Fibroblast of lung (primary cell): Measurements from ENCODE around the gene ATP8A2.

Experiments
- CTCF ChIP-seq, 2 donors: IDR thresholded peaks in 1 of 2; conservative IDR thresholded peaks in 1 of 2; 1 replicate in 1 of 2; 2 replicates in 1 of 2; pipeline ENCODE4 v1.5.1; 2011 to 2012; ENCODE audit warnings: low read length in 2 of 2, control low read depth in 1 of 2, inconsistent platforms in 1 of 2, low read depth in 1 of 2, mild to moderate bottlenecking in 1 of 2
- EZH2 ChIP-seq: IDR thresholded peaks from 2 replicates; pipeline ENCODE4 v1.5.1; 2012; ENCODE audit warnings: low read length, control low read depth, mild to moderate bottlenecking; ENCODE audit errors: missing control alignments

GRCh38 chr13:25746131-25746530, 374.4 kb downstream of the ATP8A2 start:
- no peak for TF ChIP-seq EZH2
- TF ChIP-seq CTCF (conservative IDR thresholded peaks at IDR 0.05 in 1 of 2, IDR thresholded peaks at IDR 0.05 in 1 of 2; ENCODE audit: low read depth in 1 of 2, low read length in 2 of 2), result no peak
